OCI-LY7 (cell line): ENCODE data around the gene CDK10. TPM values are rescaled to one million over a fixed set of nuclear protein-coding genes. Genes with fewer than 3 reads are reported as not detected.
A peak's percentile ranks its signal among the peaks of the same experiment; 100 is the strongest.
"Not testable (repeated sequence)": the region's sequence is repeated elsewhere in the genome, so short reads cannot be mapped to it uniquely, and the experiment has no call there.

Experiments
- BruUV-seq: library from RNA; stranded (reverse); fragments of 400-500 nt; replicated peaks from 2 replicates; lab custom pipeline; 2021; lab: Mats Ljungman, UMichigan
- CTCF ChIA-PET: fragments of 300-600 bp; sonication (Branson Sonifier 250); formaldehyde crosslinking; loops from one replicate; lab custom pipeline; 2022; ENCODE audit warnings: antibody characterized with exemption; ENCODE audit not compliant: unreplicated experiment; lab: Charles Lee
- POLR2A ChIA-PET: fragments of 300-600 bp; sonication (Branson Sonifier 250); formaldehyde crosslinking; loops from one replicate; lab custom pipeline; 2022; ENCODE audit warnings: antibody characterized with exemption; lab: Charles Lee
- DNase-seq: peaks from one replicate; pipeline ENCODE4 v3.0.0-alpha.2; 2015; ENCODE audit warnings: low spot score
- H2AFZ ChIP-seq: fragments of 200-600 bp; sonication (generic), shearing (Covaris generic); 2 replicates; pipeline ENCODE4 v1.6.1; 2014; ENCODE audit warnings: mild to moderate bottlenecking, antibody characterized with exemption, low read length, moderate library complexity
- H3K27ac ChIP-seq: fragments of 200-600 bp; sonication (generic); 2 replicates; pipeline ENCODE4 v1.5.1; 2014; ENCODE audit warnings: mixed run types, low read depth, mild to moderate bottlenecking, moderate library complexity, low read length, inconsistent platforms; ENCODE audit not compliant: poor library complexity, severe bottlenecking
- H3K36me3 ChIP-seq: fragments of 200-600 bp; sonication (generic); 2 replicates; pipeline ENCODE4 v1.6.1; 2014; ENCODE audit warnings: mild to moderate bottlenecking, antibody characterized with exemption, low read length, moderate library complexity, mixed read lengths; ENCODE audit not compliant: insufficient read depth
- H3K4me1 ChIP-seq: fragments of 200-600 bp; sonication (generic); 2 replicates; pipeline ENCODE4 v1.5.1; 2014; ENCODE audit warnings: mild to moderate bottlenecking, low read length; ENCODE audit not compliant: insufficient read depth, poor library complexity, severe bottlenecking
- H3K4me2 ChIP-seq: fragments of 200-600 bp; sonication (generic); 2 replicates; pipeline ENCODE4 v1.6.1; 2014; ENCODE audit warnings: mild to moderate bottlenecking, low read length
- H3K4me3 ChIP-seq: fragments of 200-600 bp; sonication (generic); 2 replicates; pipeline ENCODE4 v1.5.1; 2014; ENCODE audit warnings: mild to moderate bottlenecking, low read depth, low read length; ENCODE audit not compliant: poor library complexity, severe bottlenecking
- H3K79me2 ChIP-seq: fragments of 200-600 bp; sonication (generic); 2 replicates; pipeline ENCODE4 v1.6.1; 2016; ENCODE audit warnings: low read depth, mild to moderate bottlenecking, low read length, moderate library complexity, mixed read lengths; ENCODE audit not compliant: insufficient read depth
- H3K9me2 ChIP-seq: fragments of 200-600 bp; sonication (generic); 2 replicates; pipeline ENCODE4 v1.6.1; 2016; ENCODE audit warnings: mild to moderate bottlenecking, low read length, mixed read lengths; ENCODE audit not compliant: insufficient read depth
- H3K9me3 ChIP-seq: fragments of 200-600 bp; sonication (generic); 2 replicates; pipeline ENCODE4 v1.6.1; 2014; ENCODE audit warnings: mild to moderate bottlenecking, mixed run types, low read length, mixed read lengths
- H4K20me1 ChIP-seq: fragments of 200-600 bp; sonication (generic); 2 replicates; pipeline ENCODE4 v1.6.1; 2014; ENCODE audit warnings: mild to moderate bottlenecking, antibody characterized with exemption, low read length, moderate library complexity, mixed read lengths; ENCODE audit not compliant: insufficient read depth
- CTCF ChIP-seq: fragments of 200-600 bp; sonication (generic); conservative IDR thresholded peaks from 2 replicates; pipeline ENCODE4 v1.5.1; 2014; ENCODE audit warnings: mild to moderate bottlenecking, antibody characterized with exemption, low read length, moderate library complexity, mixed read lengths
- EZH2phosphoT487 ChIP-seq: fragments of 200-600 bp; sonication (generic); IDR thresholded peaks from 2 replicates; pipeline ENCODE4 v1.6.1; 2018; ENCODE audit warnings: low read depth, borderline replicate concordance, mild to moderate bottlenecking, mixed run types, antibody characterized with exemption, low read length, moderate library complexity, mixed read lengths
- intact Hi-C: fragments of 100-400 bp; cut with micrococcal nuclease; formaldehyde crosslinking; loops from one replicate; pipeline ENCODE4 v1.10.0; 2022; ENCODE audit not compliant: unreplicated experiment
- total RNA-seq, 2 experiments: library from RNA; depleted of rRNA in 1 of 2; stranded (reverse); fragments of >200 nt in 1 of 2; shearing (Covaris generic) in 1 of 2; gene quantifications; 2 replicates each; pipeline ENCODE4 v1.2.3, GENCODE V29; 2014 to 2022

Gene CDK10
- total RNA-seq, 2 experiments from 2014 or later = 98.6 to 130 TPM

GRCh38 chr16:89667000-89667399 is 19.5 kb upstream of the CDK10 start:
- H3K9me2 ChIP-seq, H2AFZ ChIP-seq, H3K4me3 ChIP-seq, H3K4me2 ChIP-seq, H3K9me3 ChIP-seq, CTCF ChIA-PET, H4K20me1 ChIP-seq, H3K4me1 ChIP-seq, BruUV-seq, POLR2A ChIA-PET, H3K79me2 ChIP-seq, intact Hi-C loops, H3K27ac ChIP-seq: not testable (repeated sequence)
- DNase-seq = peak; percentile 65
- H3K36me3 ChIP-seq = peaks cover 23% of the 10 kb centered on the region
- TF ChIP-seq CTCF = peak; percentile 72

- CTCF ChIA-PET = no interaction called here
- intact Hi-C loops = no loop called here
Measured at GRCh38 chr16:89667633-89668032, 18.9 kb upstream of the CDK10 start.

GRCh38 chr16:89668790-89669158 is 17.7 kb upstream of the CDK10 start:
- Histone ChIP-seq H3K9me2 (no peaks in the 10 kb centered on the region), H3K36me3 (peaks cover 6% of the 10 kb centered on the region; the same call in 1 of the 2 replicates), H3K4me1 (no peaks in the 10 kb centered on the region), H3K9me3 (no peaks in the 10 kb centered on the region), H3K4me2 (no peak overlapping the region), H3K4me3 (no peak overlapping the region), H3K27ac (no peak overlapping the region), H3K79me2 (no peaks in the 10 kb centered on the region), H2AFZ (no peak overlapping the region), H4K20me1 (no peaks in the 10 kb centered on the region)
- intact Hi-C loops = no loop called here
- no TSS peak for BruUV-seq
- POLR2A ChIA-PET = no interaction called here
- TF ChIP-seq EZH2phosphoT487 (no peak), CTCF (no peak)
- CTCF ChIA-PET = no interaction called here
- no peak for DNase-seq

More at GRCh38 chr16:89667633-89668032, 18.9 kb upstream of the CDK10 start:
- no peak overlapping the region for H3K4me2 ChIP-seq
- no peak for DNase-seq
- TF ChIP-seq EZH2phosphoT487 (no peak), CTCF (no peak)
- H3K27ac ChIP-seq = no peak overlapping the region
- no peaks in the 10 kb centered on the region for H3K79me2 ChIP-seq
- no peaks in the 10 kb centered on the region for H4K20me1 ChIP-seq
- H3K9me2 ChIP-seq = no peaks in the 10 kb centered on the region
- no peak overlapping the region for H2AFZ ChIP-seq
- BruUV-seq = no TSS peak
- no peak overlapping the region for H3K4me3 ChIP-seq
- peaks cover 17% of the 10 kb centered on the region for H3K36me3 ChIP-seq
- H3K9me3 ChIP-seq = no peaks in the 10 kb centered on the region
- no peaks in the 10 kb centered on the region for H3K4me1 ChIP-seq
- POLR2A ChIA-PET = no interaction called here
